Hepatocyte (in vitro differentiated cells): ENCODE measurements around the gene PLXNB1.

Experiments
- EZH2 ChIP-seq: fragments of 200-600 bp; sonication (generic); IDR thresholded peaks from 2 replicates; pipeline ENCODE4 v1.6.1; 2016; ENCODE audit warnings: antibody characterized with exemption, mild to moderate bottlenecking, borderline replicate concordance
- TF ChIP-seq, protein P1 (sequence below): fragments of 200-600 bp; sonication (generic); IDR thresholded peaks from 2 replicates; pipeline ENCODE4 v1.5.1; 2016; ENCODE audit warnings: antibody characterized with exemption, mild to moderate bottlenecking; ENCODE audit not compliant: poor library complexity

DNA sequence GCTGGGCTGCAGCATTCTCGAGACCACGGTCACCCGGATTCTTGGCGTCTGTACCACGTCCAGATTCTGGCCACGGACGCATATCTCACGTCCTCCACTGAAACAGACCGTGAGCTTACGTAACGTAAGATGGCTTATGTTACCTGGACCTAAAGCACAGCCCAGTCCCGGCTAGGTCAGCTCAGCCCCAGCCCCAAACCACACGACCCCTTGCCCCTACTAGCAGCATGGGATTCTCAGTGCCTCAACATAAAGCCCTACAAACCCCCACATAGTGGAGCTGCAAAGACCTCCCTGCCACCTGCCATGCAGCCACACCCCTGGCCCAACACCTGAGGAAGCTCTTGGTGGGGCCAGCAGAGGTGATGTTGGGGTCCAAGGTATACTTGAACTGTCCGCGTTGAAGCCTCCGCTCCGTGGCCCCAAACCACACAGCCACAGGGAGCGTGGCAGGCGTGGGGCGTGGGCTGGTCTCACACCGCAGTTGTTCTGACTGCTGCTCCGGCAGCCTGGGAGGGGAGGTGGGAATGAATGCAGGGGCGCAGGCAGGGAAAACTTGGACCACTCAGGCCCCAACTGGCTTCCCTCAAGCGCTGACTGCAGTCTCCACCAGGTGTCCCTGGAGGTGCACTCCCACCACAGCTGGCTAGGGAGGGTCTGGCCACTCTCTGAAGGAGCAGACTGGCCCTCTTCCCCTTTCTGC lies 14.5 kb downstream of the PLXNB1 start:
- no peak for TF ChIP-seq EZH2
- TF ChIP-seq, protein P1, sequence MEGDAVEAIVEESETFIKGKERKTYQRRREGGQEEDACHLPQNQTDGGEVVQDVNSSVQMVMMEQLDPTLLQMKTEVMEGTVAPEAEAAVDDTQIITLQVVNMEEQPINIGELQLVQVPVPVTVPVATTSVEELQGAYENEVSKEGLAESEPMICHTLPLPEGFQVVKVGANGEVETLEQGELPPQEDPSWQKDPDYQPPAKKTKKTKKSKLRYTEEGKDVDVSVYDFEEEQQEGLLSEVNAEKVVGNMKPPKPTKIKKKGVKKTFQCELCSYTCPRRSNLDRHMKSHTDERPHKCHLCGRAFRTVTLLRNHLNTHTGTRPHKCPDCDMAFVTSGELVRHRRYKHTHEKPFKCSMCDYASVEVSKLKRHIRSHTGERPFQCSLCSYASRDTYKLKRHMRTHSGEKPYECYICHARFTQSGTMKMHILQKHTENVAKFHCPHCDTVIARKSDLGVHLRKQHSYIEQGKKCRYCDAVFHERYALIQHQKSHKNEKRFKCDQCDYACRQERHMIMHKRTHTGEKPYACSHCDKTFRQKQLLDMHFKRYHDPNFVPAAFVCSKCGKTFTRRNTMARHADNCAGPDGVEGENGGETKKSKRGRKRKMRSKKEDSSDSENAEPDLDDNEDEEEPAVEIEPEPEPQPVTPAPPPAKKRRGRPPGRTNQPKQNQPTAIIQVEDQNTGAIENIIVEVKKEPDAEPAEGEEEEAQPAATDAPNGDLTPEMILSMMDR = no peak
